GM19324 (cell line): Measurements from ENCODE around the gene SFXN2.
"Not testable (repeated sequence)": the region's sequence is repeated elsewhere in the genome, so short reads cannot be mapped to it uniquely, and the experiment has no call there.

Source experiments
- ATAC-seq: cut with Tn5 transposase; IDR thresholded peaks from one replicate; pipeline ENCODE4 v1.9.1; 2021; ENCODE audit warnings: mild to moderate bottlenecking, moderate library complexity; ENCODE audit not compliant: unreplicated experiment, low FRiP score

Gene SFXN2

GRCh38 chr10:102714621-102715455, at the start of gene SFXN2:
Gene SFXN2 (plus strand): TSS chr10:102714636. CDS start chr10:102726637, 12,001 bp downstream.
- ATAC-seq = no peak

- ATAC-seq = no peak
Observed at GRCh38 chr10:102665904-102666509, 48.4 kb upstream of the SFXN2 start.

- not testable (repeated sequence) for ATAC-seq
Observed at GRCh38 chr10:102667411-102667810, 47.0 kb upstream of the SFXN2 start.

- no peak for ATAC-seq
Observed at GRCh38 chr10:102668326-102669107, 45.9 kb upstream of the SFXN2 start.

- no peak for ATAC-seq
Observed at GRCh38 chr10:102669206-102670064, 45.0 kb upstream of the SFXN2 start.

GRCh38 chr10:102670065-102670670, 44.3 kb upstream of the SFXN2 start:
- ATAC-seq = no peak

- no peak for ATAC-seq
Observed at GRCh38 chr10:102670871-102671434, 43.5 kb upstream of the SFXN2 start.

- ATAC-seq = no peak
Observed at GRCh38 chr10:102673236-102673818, 41.1 kb upstream of the SFXN2 start.

- ATAC-seq = no peak
Observed at GRCh38 chr10:102673819-102674511, 40.5 kb upstream of the SFXN2 start.

- ATAC-seq = no peak
Observed at GRCh38 chr10:102674566-102674965, 39.9 kb upstream of the SFXN2 start.

- ATAC-seq = no peak
Observed at GRCh38 chr10:102675011-102675665, 39.3 kb upstream of the SFXN2 start.

- ATAC-seq = no peak
Observed at GRCh38 chr10:102675666-102676533, 38.5 kb upstream of the SFXN2 start.

- no peak for ATAC-seq
Observed at GRCh38 chr10:102676534-102677315, 37.7 kb upstream of the SFXN2 start.

- no peak for ATAC-seq
Observed at GRCh38 chr10:102677331-102678067, 36.9 kb upstream of the SFXN2 start.

- no peak for ATAC-seq
Observed at GRCh38 chr10:102678068-102678400, 36.4 kb upstream of the SFXN2 start.

GRCh38 chr10:102678842-102679289, 35.6 kb upstream of the SFXN2 start:
- no peak for ATAC-seq
